Breast epithelium (tissue), 3 donors: Measurements from ENCODE around the gene CXCR1.

Experiments
- POLR2A ChIP-seq: fragments of 450-650 bp; IDR thresholded peaks from one replicate; pipeline ENCODE4 v1.6.1; 2016; ENCODE audit warnings: antibody characterized with exemption, mild to moderate bottlenecking, moderate library complexity
- TF ChIP-seq, protein P1 (sequence below), 3 donors: fragments of 450-650 bp; IDR thresholded peaks; one replicate each; pipeline ENCODE4 v1.5.1; 2016 to 2017; ENCODE audit warnings: antibody characterized with exemption in 3 of 3, mild to moderate bottlenecking in 3 of 3, moderate library complexity in 3 of 3

DNA sequence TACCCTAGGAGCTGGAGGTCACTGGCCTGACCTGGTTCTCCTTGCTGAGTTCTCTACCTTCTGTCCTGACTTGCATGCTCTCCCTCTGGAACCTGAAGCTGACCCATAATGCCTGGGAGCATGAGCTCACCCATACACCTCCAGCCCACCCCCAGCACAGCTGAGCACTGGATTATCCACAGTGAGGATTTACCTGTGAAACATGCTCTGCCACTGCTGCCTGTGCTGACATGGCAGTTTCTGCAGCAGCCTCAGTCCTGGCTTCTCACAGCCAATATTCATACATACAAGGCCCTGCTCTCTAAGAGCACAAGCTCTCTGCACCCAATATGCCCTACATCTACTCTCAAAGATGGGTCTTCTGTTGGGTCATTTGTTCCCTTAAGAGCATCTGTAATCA is 35.9 kb downstream of the CXCR1 start:
- TF ChIP-seq POLR2A, result no peak
- TF ChIP-seq, protein P1, sequence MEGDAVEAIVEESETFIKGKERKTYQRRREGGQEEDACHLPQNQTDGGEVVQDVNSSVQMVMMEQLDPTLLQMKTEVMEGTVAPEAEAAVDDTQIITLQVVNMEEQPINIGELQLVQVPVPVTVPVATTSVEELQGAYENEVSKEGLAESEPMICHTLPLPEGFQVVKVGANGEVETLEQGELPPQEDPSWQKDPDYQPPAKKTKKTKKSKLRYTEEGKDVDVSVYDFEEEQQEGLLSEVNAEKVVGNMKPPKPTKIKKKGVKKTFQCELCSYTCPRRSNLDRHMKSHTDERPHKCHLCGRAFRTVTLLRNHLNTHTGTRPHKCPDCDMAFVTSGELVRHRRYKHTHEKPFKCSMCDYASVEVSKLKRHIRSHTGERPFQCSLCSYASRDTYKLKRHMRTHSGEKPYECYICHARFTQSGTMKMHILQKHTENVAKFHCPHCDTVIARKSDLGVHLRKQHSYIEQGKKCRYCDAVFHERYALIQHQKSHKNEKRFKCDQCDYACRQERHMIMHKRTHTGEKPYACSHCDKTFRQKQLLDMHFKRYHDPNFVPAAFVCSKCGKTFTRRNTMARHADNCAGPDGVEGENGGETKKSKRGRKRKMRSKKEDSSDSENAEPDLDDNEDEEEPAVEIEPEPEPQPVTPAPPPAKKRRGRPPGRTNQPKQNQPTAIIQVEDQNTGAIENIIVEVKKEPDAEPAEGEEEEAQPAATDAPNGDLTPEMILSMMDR (IDR thresholded peaks at IDR 0.05), result no peak
